Transverse colon (tissue), 4 donors: ENCODE data around the gene EDNRA. TPM values are rescaled to one million over a fixed set of nuclear protein-coding genes. Genes with fewer than 3 reads are reported as not detected.

ENCODE experiments used
- DNase-seq: peaks from one replicate; pipeline ENCODE4 v3.0.0-alpha.2; 2019
- H3K27ac ChIP-seq, 4 donors: fragments of 200-600 bp; sonication (generic); 2 replicates each; pipeline ENCODE4 v1.5.1; 2016 to 2018; ENCODE audit warnings: inconsistent platforms in 4 of 4
- H3K27me3 ChIP-seq: fragments of 200-600 bp; sonication (generic); 2 replicates; pipeline ENCODE4 v1.5.1; 2017; ENCODE audit warnings: inconsistent platforms
- H3K36me3 ChIP-seq, 4 donors: fragments of 200-600 bp; sonication (generic); 2 replicates each; pipeline ENCODE4 v1.5.1; 2017 to 2019; ENCODE audit warnings: inconsistent platforms in 4 of 4
- H3K4me1 ChIP-seq, 4 donors: fragments of 200-600 bp; sonication (generic); 2 replicates each; pipeline ENCODE4 v1.5.1; 2017 to 2020; ENCODE audit warnings: inconsistent platforms in 4 of 4
- H3K4me3 ChIP-seq, 4 donors: fragments of 200-600 bp; sonication (generic); 1 replicate in 1 of 4; 2 replicates in 3 of 4; pipeline versions ENCODE4 v1.5.1 to v1.6.1; 2017 to 2019; ENCODE audit warnings: inconsistent platforms in 4 of 4
- H3K9me3 ChIP-seq, 2 donors: fragments of 200-600 bp; sonication (generic); 2 replicates each; pipeline ENCODE4 v1.5.1; 2017 to 2019; ENCODE audit warnings: inconsistent platforms in 2 of 2
- CTCF ChIP-seq, 5 experiments: fragments of 200-600 bp in 3 of 5; fragments of 450-650 bp in 2 of 5; sonication (generic) in 3 of 5; IDR thresholded peaks; 1 replicate in 2 of 5; 2 replicates in 3 of 5; pipeline ENCODE4 v1.5.1; 2016 to 2017; ENCODE audit warnings: antibody characterized with exemption in 5 of 5, inconsistent platforms in 3 of 5, mild to moderate bottlenecking in 2 of 5, moderate library complexity in 1 of 5
- EP300 ChIP-seq: sonication (generic); formaldehyde crosslinking; IDR thresholded peaks from one replicate; pipeline ENCODE4 v1.6.1; 2017; ENCODE audit warnings: antibody characterized with exemption, low read depth
- POLR2A ChIP-seq: fragments of 450-650 bp; IDR thresholded peaks from one replicate; pipeline ENCODE4 v1.6.1; 2016; ENCODE audit warnings: antibody characterized with exemption, mild to moderate bottlenecking, moderate library complexity
- POLR2AphosphoS5 ChIP-seq, 3 donors: sonication (generic); formaldehyde crosslinking; IDR thresholded peaks; one replicate each; pipeline ENCODE4 v1.6.1; 2016; ENCODE audit warnings: antibody characterized with exemption in 3 of 3
- WGBS, 2 donors: methylation state at CpG; one replicate each; pipeline ENCODE4 v1.1.5; 2018; ENCODE audit warnings: low coverage in 1 of 2; 5-methylcytosine and 5-hydroxymethylcytosine counted together
- in situ Hi-C, 4 donors: fragments of 200-750 bp; cut with MboI; loops; one replicate each; pipeline versions ENCODE4 v1.15.0 to v1.15.1; 2017; ENCODE audit warnings: low sequenced_read_pairs in 3 of 4, low pct_ligation_motif_present in 1 of 4, low pct_unique_long_range_greater_than_20kb in 1 of 4
- intact Hi-C: fragments of 100-400 bp; cut with DNase I; formaldehyde crosslinking; loops from one replicate; pipeline ENCODE4 v1.15.1; 2023; ENCODE audit warnings: low total_unique reads
- total RNA-seq, 4 donors: library from RNA; depleted of rRNA; stranded (reverse); fragments of >200 nt; gene quantifications; one replicate each; pipeline ENCODE4 v1.1.0, GENCODE V29; 2016

Gene EDNRA
- total RNA-seq, 4 donors from 2014 or later: 0.55 to 3.8 (median 1.1) TPM; not detected in 1

- Histone ChIP-seq H3K27ac (no peak overlapping the region), H3K27me3 (no peaks in the 10 kb centered on the region), H3K4me1 (no peaks in the 10 kb centered on the region), H3K36me3 (no peaks in the 10 kb centered on the region), H3K9me3 (no peaks in the 10 kb centered on the region), H3K4me3 (no peak overlapping the region)
- in situ Hi-C loops (no loop called here), intact Hi-C loops (no loop called here)
- no peak for TF ChIP-seq EP300
- no peak for TF ChIP-seq POLR2A
- TF ChIP-seq CTCF (IDR thresholded peaks at IDR 0.05): no peak
- no peak for TF ChIP-seq POLR2AphosphoS5 (IDR thresholded peaks at IDR 0.05)
- WGBS, 2 donors: 36 to 65% methylated on average over 1 of the region's 1 CpG
- no peak for DNase-seq
Observed at GRCh38 chr4:147530134-147530533, 49.2 kb downstream of the EDNRA start.

- WGBS, 2 donors: 36 to 48% methylated on average over 4 of the region's 4 CpGs
- H3K36me3 ChIP-seq: no peaks in the 10 kb centered on the region
- no peaks in the 10 kb centered on the region for H3K4me1 ChIP-seq
- intact Hi-C loops: no loop called here
- no peak overlapping the region for H3K4me3 ChIP-seq
- no peak overlapping the region for H3K27ac ChIP-seq
- DNase-seq: no peak
- no peaks in the 10 kb centered on the region for H3K9me3 ChIP-seq
- in situ Hi-C loops: no loop called here
- no peaks in the 10 kb centered on the region for H3K27me3 ChIP-seq
- no peak for TF ChIP-seq POLR2AphosphoS5 (IDR thresholded peaks at IDR 0.05)
- no peak for TF ChIP-seq CTCF (IDR thresholded peaks at IDR 0.05)
- no peak for TF ChIP-seq POLR2A
- no peak for TF ChIP-seq EP300
Observed at GRCh38 chr4:147530723-147531122, 49.8 kb downstream of the EDNRA start.

- in situ Hi-C loops: no loop called here
- Histone ChIP-seq H3K4me1 (no peaks in the 10 kb centered on the region), H3K27me3 (no peaks in the 10 kb centered on the region), H3K36me3 (no peaks in the 10 kb centered on the region), H3K9me3 (no peaks in the 10 kb centered on the region), H3K4me3 (no peak overlapping the region), H3K27ac (no peak overlapping the region)
- intact Hi-C loops: no loop called here
- WGBS, 2 donors: 49% methylated on average over 2 of the region's 2 CpGs
- TF ChIP-seq POLR2A: no peak
- TF ChIP-seq CTCF (IDR thresholded peaks at IDR 0.05): no peak
- no peak for TF ChIP-seq EP300
- TF ChIP-seq POLR2AphosphoS5 (IDR thresholded peaks at IDR 0.05): no peak
- no peak for DNase-seq
Observed at GRCh38 chr4:147532896-147533295, 52.0 kb downstream of the EDNRA start.

GRCh38 chr4:147533331-147533730, 52.4 kb downstream of the EDNRA start:
- in situ Hi-C loops: no loop called here
- intact Hi-C loops: no loop called here
- Histone ChIP-seq H3K36me3 (no peaks in the 10 kb centered on the region), H3K27ac (no peak overlapping the region), H3K4me3 (no peak overlapping the region), H3K4me1 (no peaks in the 10 kb centered on the region), H3K9me3 (no peaks in the 10 kb centered on the region), H3K27me3 (no peaks in the 10 kb centered on the region)
- DNase-seq: no peak
- WGBS, 2 donors: 41 to 83% methylated on average over 1 of the region's 1 CpG
- no peak for TF ChIP-seq CTCF (IDR thresholded peaks at IDR 0.05)
- TF ChIP-seq POLR2A: no peak
- TF ChIP-seq EP300: no peak
- TF ChIP-seq POLR2AphosphoS5 (IDR thresholded peaks at IDR 0.05): no peak
